GM21526 (cell line): Measurements from ENCODE around the gene STS.
A peak's percentile ranks its signal among the peaks of the same experiment; 100 is the strongest.

Experiments used
- ATAC-seq: cut with Tn5 transposase; IDR thresholded peaks from one replicate; pipeline ENCODE4 v1.9.1; 2021; ENCODE audit warnings: moderate library complexity; ENCODE audit not compliant: unreplicated experiment, low FRiP score

STS gene

GRCh38 chrX:7139202-7140081 lies 8.1 kb upstream of the STS start:
- no peak for ATAC-seq

DNA sequence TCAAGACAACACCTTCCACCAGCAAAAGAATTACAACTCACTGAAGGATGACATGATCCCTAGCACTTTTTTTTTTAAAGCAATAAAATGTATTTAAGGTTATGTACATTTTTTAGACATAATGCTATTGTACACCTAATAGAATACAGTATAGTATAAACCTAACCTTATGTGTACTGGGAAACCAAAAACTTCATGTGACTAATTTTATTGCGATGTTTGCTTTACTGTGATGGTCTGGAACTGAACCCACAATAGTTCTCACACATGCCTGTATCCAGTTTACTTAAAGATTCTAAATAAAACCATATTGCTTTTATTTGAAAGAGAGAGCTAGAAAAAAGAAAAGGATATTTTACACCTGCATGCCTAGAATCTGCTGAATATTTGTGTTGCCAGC lies 4.4 kb upstream of the STS start:
- no peak for ATAC-seq

GRCh38 chrX:7143941-7144525 lies 3.5 kb upstream of the STS start:
- no peak for ATAC-seq

DNA sequence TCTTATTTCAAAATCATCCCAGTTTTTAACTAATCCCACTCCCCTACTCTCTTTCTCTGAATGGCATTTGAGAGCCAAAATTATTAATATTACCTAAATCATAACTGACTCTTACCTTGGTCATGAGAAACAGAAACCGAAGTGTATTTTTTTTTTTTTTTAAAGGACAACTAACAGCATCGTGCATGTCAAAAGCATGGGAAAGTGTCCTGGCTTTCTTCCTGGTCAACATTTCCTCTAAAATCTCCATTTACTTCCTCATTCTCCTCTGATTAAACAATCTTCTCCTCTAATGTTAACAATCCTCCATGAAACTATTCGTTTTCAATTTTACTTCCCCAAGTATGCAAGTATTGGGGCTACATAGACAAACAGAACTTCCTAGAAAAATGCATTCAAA lies 2.1 kb upstream of the STS start:
- ATAC-seq: no peak

GRCh38 chrX:7146020-7146702 lies 1.4 kb upstream of the STS start:
- ATAC-seq: no peak

- peak; percentile 20 for ATAC-seq
Observed at GRCh38 chrX:7146703-7147412, 654 bp upstream of the STS start.

- peak; percentile 70 for ATAC-seq
Observed at GRCh38 chrX:7147978-7148854, 704 bp downstream of the STS start, which contains the start of gene PUDP. TSS of gene PUDP (minus strand) at chrX:7148153. CDS start at chrX:7148113, 40 bp downstream.

GRCh38 chrX:7149411-7149810 lies 1.9 kb downstream of the STS start:
- ATAC-seq: no peak

- ATAC-seq: no peak
Observed at GRCh38 chrX:7153231-7153630, 5.7 kb downstream of the STS start.

DNA sequence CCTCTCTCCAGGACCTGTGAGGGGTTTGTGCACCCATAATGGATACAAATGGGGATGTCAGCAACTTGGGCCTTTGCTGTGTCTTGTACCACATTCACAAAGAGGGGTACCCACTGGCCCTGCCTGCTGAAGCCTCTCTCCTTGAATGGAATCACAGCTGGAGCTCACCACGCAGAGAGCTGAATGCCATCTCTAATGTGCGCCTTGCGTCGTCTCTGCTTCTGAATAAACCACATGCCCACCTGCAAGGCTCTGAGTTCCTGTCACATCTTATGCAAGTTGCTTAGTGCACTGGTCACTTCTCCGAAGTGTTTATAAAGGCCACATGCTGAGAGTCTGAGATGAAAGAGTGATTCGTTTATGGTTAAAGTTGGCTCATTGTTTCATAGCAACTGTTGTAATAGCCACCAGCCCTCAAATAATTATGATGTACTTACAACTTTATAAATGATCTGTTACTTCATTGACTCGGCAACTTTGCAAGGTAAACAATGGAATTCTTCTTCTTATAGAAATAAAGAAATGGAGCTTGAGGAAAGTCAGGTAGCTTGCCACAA lies 6.6 kb downstream of the STS start:
- ATAC-seq: no peak

- no peak for ATAC-seq
Observed at GRCh38 chrX:7155163-7155562, 7.7 kb downstream of the STS start.

- ATAC-seq: no peak
Observed at GRCh38 chrX:7156879-7157278, 9.4 kb downstream of the STS start.

DNA sequence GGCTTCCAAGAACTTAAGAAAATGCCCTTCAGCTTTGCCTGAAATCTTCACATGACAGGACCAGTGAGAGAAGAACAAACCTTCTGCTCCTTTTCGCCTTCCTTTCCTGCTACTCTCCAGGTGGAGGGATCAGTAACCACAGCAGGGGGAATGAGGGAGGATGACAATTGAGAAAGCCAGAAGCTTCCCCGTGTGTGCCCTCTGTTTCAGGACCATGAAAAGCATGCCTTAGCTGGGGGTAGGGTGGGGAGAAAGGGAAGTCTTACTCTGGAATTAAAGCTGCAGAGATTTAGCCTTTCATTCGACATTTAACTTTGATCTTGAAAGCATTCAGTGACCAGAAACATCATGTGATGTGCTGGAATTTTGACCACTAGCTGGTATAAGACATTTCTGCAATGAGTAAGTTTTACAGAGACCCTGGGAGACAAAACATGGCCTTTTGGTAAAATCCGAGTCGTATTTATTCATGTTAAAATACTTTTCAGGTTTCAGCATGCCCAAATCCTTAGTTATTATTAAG lies 11.0 kb downstream of the STS start:
- no peak for ATAC-seq

GRCh38 chrX:7159149-7159861 lies 11.8 kb downstream of the STS start:
- no peak for ATAC-seq

GRCh38 chrX:7163146-7163677 lies 15.7 kb downstream of the STS start:
- no peak for ATAC-seq

DNA sequence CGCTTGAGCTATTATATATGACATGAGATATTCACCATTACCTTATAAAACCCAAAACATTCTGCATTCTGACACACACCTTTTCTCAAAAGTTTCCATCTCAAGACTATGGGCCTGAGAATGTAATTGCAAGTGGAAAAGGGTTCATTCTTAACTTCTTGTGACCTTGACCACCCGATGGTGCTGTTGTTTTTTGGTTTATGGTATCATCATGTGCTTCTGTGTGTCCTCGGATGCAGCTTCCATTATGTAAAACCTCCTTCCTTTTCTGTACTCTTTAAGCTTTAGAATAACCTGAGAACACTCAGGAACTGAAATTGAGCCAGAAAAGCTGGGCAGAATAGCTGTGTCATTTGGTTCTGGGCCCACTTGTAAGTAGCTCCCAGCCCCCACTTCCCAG lies 16.7 kb downstream of the STS start:
- peak; percentile 81 for ATAC-seq

DNA sequence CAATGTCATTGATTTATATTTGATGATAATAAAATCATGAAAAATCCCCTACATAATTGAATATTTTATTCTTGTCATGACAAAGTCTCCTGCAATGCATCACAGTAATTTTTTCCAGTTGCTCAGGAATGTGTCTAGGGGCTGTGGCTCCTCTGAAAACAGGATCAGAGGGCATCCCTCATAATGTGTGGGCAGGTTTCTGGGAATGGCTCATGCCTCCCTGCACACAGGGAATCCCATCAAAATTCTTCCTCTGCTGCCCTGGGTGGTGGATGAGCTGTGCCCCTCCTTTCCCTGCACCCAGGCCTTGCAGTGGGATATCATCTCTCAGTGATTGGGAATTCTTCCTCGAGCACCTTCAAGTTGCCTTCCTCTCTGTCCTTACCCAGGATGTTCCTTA lies 20.9 kb downstream of the STS start:
- ATAC-seq: no peak

- no peak for ATAC-seq
Observed at GRCh38 chrX:7169627-7170026, 22.1 kb downstream of the STS start.

GRCh38 chrX:7170898-7171297 lies 23.4 kb downstream of the STS start:
- no peak for ATAC-seq
